Medulla oblongata (tissue), 1 donor: ENCODE measurements around the gene LILRB3.
"Not testable (repeated sequence)": the region's sequence is repeated elsewhere in the genome, so short reads cannot be mapped to it uniquely, and the experiment has no call there.

ENCODE experiments used
- DNase-seq: peaks from one replicate; pipeline ENCODE4 v3.0.0-alpha.2; 2015; ENCODE audit errors: extremely low spot score

Gene LILRB3

DNA sequence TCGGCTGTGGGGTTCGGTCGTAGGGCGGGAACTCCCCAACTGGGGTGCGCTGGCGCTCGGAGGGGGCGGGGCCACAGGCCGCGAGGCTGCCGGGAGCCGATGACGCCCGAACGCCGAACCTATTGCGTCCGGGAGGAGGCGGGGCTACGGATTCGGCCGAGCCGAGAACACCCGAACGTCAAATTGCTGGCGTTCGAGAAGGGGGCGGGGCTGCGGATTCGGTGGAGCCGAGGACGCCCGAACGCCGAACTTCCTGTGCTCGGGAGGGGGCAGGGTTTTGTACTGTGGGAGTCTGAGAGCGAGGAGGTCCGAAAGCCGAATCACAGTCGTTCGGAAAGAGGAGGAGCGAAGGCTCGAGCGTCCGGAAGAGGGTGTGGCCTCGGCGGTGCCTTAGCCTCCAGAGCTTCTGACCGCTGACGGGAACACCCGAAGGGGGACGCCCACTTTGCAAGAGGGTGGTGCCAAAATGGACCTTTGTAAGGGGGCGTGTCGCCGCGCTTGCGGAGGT, 32.2 kb downstream of the LILRB3 start:
- peak; percentile 100 for DNase-seq

DNA sequence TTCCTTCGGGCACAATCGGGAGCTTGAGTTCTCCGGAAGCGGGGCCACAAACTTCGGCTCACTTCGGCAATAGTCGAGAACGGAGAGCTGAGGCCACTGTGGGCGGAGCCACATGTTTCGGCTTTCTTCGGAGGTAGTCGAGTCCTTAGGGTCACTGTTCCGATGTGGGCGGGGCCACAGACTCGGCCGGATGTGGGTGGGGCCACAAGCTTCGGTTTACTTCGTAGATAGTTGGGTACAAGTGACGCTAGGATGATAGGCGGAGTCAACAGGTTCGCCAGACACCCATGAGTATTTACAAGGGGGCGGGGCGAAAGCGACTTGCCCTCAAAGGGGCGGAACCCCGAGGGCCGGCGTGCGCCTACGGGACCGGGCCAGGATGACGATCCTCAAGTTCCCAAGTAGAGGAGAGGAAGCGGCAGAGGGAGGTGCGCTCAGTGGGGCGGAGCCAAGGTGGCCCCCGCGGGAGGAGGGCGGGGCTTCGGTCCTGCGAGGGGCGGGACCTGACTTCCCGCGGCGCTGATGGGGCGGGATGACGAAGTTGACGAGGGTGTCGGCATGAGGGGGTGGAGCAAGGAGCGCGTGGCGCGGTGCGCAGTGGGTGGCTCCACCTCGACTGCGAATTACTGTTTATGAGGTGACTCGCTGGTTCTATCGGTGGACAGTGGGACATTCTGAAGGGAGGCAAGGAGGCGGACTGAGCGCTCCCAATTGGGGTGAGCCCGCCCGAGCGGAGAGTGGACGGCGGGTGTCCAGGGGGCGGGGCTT, 32.9 kb downstream of the LILRB3 start:
- DNase-seq: peak; percentile 100

DNA sequence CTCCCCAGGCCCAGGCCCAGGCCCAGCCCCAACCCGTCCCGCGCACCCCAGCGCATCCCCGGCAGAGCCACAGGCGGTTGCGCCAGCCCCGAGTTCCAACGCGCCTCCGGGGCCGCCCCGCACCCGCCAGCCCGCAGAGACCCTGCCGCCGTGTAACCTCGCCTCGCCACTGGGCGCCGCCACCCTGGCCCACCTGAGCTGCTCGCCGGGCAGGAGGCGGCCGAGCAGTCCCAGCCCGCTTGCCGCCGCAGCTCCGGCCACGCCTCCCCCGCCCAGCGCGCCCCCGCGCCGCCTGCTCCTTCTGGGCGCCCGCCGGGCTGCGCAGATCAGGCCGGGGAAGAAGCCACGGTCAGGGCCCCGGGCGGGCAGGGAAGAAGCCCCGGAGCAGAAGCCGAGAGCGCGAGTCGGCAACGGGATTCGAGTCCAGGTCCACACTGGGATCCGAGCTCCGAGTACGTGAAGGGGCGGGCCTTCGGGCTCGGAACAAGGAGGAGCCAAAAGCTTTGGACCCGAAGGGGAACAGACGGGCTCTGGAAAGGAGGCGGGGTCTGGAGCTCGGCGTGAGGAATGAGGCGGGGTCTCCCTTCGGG, 33.6 kb downstream of the LILRB3 start, which contains the start of gene MBOAT7:
TSS of gene MBOAT7 (minus strand) at position 436 of the 590 bp plus-strand sequence. CDS start 1,072 bp downstream, outside the sequence.
- no peak for DNase-seq

DNA sequence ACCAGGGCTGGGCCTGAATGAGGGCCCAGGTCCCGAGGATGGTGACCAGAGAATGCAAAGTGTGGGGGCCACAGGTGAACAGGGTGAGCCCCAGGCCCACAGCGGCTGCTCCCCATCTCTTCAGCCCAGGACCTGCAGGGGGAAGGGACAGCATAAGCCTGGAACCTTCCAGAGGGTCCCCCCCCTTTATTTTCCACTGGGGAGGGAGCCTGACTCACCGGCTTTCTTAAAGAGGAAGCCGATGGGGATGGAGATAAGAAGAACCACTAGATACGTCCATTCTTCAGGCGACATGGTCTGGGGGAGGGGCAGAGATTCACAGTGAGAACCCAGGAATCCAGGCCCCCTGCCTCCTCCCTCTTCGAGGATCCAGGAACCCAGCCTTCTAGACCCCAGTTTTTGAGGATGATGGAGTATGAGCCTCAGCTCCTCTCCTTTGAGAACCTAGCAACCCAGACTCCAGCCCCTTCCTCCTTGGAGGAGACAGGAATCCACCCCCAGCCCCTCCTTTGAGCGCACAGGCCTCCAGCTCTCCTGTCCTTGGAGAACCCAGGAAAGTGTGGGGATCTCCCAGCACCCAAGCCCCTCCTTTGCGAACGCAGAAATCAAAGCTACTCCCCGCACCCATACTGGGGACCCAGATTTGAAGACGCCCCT, 34.5 kb downstream of the LILRB3 start:
- peak; percentile 48 for DNase-seq

DNA sequence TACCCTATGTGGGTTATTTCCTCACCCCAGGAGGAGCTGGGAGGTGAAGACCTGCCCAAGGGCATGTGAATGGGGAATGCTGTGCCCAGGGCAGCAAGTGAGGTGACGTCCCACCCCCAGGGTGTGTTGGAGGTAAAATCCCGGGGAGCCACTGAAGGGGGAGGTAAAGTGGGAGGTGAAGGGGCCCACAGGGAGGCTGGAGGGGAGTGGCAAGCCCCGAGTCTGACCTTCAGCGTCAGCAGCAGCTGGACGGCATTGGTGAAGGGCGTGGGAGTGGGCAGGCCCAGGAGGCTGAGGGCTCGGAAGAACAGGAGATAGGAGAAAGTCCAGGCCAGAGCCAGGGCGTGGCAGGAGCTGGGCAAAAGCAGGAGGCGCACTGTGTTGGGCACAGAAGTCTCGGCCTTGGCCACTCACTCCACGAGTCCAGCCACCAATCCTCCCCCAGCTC, 35.8 kb downstream of the LILRB3 start:
- no peak for DNase-seq

DNA sequence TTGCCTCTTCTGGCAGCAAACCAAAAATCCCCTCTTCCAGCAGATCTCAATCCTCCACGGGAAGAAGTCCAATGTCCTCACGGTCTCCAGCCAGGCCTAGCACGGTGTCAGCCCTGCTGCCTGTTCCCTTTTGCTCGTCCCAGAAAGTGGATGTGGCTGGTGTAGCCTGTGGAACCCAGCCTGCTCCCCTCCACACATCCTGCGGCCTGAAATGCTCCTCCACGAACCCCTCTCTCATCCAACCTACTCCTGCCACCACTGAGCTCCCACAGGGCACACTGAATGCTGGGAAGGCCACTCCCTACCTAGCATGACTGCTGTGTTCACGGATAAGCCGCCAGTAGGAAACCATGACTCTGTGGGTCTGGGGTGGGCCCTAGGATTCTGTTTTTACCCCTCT, 36.5 kb downstream of the LILRB3 start:
- DNase-seq: no peak

DNA sequence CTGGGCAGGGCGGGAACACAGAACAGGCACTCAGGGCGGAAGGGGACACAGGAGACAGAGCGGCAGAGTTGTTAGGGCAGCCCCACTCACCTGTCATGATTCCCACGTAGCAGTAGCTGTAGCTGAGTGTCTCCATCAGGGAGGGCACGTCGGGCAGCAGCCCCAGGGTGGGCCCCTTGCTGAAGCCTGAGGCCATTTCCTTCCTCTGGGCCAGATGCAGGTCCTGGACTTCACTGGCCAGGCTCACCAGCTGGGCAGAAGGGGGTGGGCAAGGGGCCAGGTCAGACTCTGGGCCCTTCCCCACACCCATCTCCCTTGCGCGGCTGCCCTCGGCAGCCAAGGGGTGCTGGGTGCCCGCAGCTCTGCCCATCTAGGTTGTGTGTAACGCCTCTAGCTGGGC, 39.4 kb downstream of the LILRB3 start:
- DNase-seq: no peak

DNA sequence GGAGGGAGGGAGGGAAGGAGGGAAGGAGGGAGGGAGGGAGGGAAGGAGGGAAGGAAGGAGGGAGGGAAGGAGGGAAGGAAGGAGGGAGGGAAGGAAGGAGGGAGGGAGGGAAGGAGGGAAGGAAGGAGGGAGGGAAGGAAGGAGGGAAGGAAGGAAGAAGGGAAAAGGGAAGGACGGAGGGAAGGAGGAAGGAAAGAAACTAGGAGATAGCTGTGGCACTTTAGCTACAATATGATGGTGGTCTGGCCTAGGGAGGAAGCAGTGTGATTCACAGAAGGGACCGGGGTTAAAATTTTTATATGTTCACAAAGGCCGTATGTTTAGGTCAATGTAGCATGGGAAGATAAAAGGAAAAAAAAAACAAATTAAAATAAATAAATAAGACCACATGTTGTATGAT, 40.9 kb downstream of the LILRB3 start:
- DNase-seq: not testable (repeated sequence)

DNA sequence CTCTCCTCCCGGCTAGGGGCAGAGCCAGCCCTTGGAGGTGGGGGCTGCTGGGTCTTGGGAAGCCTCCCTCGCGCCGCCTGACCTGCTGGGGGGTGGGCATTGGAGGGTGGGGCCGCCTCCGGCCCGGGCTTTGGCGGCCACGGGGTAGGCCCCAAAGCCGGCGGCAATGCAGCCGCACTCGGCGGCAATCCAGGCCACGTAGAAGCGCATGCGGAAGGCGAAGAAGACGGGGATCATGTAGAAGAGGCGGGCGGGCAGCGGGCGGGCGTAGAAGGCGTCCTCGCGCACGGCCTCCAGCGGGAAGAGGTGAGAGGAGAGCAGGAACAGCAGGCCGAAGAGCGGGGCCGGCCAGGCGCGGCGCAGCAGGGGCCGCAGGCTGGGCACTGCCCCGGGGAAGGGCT, 42.1 kb downstream of the LILRB3 start:
- DNase-seq: no peak

DNA sequence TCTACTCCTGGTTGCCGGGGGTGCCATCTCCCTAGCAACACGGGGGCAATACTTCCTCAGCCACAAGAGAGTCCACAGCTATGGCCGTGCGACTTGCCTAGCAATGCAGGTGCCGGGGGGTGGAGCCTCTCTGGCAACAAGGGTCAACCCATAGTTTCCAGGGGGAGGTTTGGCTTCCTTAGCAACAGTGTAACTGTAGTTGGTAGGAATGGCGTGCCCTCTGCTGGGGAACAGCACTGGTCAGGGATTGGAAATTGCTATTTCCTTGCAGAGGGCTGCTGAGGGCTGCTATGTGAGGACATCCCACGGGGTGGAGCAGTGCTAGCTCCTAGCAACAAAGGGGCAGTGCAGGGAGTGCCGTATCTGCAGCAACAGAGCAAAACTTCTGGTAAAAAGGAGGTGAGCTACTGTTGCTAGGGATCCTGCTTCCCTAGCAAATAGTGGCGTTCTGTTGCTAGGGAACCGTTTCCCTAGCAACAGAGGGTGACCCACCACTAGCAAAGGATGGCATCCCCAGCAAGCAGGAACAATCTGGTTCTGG, 42.8 kb downstream of the LILRB3 start:
- peak; percentile 56 for DNase-seq

DNA sequence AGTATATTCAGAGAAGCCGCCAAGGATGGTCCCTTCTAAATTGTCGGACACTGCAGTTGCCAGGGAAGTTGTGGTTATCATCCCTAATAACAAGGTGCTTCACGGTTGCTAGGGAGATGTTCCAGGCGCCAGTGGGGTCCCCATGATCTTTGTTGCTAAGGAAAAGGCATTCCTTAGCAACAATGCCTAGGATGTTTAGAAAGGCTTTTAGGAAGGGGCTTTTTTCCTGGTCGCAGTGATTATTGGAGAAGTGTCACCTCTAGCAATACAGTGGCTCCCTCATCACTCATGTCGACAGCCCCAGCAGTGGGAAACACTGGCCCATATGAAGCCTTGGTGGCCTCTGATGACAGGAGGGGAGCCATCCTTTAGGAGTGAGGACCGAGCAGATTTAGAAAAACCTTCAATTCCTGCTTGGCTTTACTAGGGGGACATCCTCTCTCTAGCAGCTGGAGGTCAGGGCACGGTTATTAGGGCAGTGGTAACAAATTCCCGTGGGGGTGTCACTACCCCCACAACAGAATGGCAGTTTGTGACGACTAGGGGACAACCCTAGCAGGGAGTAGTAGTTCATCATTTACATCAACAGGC, 43.5 kb downstream of the LILRB3 start:
- no peak for DNase-seq

DNA sequence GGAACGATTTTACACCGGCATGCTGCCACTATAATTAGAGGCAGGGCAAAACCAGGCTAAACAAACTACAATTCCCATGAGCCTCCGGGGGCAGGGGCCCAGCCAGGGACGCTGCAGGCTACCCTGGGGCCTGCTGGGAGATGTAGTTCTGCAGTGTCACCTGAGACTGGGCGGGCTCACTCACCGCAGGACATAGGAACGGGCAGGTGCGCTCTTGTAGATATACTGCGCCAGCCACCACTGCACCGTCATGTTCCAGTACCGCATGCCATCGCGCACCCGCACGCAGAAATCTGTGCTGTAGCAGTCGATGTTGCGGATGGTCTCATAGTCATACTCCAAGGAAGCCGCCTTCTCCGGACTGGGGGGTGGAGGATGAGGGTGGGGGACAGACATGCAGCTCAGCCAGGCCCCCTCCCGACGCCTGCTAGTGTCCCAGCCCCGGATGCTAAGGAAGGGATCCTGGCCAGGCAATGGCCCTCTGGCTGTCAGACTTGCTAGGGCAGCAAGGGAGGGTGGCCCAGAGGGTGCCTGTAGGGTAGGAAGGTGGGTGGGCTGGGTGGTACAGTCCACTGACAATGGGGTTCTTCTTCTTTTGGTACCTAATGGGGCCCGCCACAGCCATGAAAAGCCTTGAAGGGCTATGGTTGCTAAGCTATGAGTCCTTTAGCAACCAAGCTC, 44.1 kb downstream of the LILRB3 start:
- no peak for DNase-seq

DNA sequence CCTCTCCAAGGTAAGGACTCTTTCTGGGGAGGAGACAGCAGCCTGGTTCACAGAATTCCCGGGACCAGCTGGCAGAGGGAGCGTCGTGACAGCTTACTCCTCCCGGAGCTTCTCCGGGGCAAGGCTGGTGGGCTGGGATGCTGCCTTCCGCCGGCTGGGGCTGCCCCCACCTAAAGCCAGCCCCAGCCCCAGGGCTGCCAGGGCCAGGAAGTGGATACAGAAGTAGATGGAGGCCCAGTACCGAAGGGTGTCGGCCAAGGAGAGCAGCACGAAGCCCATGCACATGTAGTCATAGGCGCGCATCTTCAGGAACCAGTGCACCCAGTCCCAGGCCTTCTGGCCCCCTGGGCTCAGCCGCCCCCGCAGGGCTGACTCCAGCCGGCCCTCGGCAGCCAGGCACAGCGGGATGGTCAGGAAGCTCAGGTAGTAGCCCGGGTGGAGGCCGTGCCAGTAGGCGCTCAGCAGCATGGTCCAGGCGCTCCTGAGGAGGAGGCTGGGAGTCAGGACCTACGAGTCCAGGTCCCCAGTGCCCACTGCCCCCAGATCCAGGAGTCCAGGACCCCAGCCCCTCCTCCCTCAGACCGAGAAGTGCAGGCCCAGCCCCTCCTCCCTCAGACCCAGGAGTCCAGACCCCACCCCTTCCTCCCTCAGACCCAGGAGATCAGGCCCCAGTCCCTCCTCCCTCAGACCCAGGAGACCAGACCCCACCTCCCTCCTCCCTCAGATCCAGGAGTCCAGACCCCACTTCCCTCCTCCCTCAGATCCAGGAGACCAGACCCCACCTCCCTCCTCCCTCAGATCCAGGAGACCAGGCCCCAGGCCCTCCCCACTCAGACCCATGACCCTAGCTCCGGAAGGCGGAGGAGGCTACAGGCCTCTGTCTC, 48.6 kb downstream of the LILRB3 start:
- DNase-seq: no peak

DNA sequence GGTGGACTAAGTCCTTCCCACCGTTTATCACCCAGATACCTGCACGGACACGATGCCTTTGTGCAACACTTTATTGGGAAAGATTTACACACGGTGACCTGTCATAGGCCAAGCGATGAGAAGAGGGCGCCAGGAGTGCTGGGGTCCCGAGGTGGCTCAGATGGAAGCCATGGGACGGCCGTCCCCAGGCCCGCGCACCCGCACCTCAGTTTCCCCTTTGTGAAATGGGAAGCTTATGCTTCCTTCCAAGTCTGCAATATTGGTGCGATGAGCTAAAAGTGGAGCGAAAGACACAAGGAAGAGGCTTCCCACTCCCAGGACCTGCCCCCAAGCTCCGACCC, 49.5 kb downstream of the LILRB3 start:
- no peak for DNase-seq

DNA sequence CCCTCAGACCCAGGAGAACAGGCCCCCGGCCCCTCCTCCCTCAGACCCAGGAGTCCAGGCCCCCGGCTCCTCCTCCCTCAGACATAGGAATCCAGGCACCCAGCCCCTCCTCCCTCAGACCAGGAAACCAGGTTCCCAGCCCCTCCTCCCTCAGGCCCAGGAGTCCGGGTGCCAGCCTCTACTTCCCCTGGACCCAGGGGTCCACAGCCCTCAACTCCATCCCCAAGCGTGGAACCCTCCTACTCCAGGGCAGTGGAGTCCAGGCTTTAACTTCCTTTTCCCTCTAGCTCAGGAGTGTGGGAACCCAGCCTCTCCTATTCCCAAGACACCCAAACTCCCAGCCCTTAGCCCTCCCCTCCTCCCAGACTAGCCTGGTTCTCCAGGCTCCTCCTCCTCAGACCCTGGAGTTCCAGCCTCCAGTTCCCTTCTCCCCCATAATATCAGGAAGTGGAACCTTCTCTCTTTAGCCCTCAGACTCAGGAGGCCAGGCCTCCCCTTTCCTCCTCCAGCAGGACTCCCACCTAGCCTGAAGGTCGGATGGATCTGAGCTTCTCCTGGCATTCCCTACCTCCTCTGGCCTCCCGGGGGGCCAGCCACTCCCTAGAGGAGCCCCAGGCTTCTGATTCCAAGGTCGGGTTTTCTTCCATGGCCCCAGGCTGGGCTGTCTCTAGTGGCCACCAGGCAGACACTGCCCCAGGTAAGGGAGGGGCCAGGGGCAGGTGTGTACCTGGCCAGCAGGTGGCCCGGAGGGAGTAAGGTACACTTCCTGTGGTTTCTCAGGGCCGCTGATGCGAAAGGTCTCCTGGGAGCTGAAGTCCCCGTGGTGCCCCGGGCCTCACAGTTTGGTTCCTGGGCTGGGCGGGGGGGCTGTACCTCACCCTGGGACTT, 50.1 kb downstream of the LILRB3 start, which contains the start of gene TMC4:
TSS of gene TMC4 (minus strand) at position 690 of the 888 bp plus-strand sequence. CDS start at position 647, 43 bp downstream.
- DNase-seq: no peak

DNA sequence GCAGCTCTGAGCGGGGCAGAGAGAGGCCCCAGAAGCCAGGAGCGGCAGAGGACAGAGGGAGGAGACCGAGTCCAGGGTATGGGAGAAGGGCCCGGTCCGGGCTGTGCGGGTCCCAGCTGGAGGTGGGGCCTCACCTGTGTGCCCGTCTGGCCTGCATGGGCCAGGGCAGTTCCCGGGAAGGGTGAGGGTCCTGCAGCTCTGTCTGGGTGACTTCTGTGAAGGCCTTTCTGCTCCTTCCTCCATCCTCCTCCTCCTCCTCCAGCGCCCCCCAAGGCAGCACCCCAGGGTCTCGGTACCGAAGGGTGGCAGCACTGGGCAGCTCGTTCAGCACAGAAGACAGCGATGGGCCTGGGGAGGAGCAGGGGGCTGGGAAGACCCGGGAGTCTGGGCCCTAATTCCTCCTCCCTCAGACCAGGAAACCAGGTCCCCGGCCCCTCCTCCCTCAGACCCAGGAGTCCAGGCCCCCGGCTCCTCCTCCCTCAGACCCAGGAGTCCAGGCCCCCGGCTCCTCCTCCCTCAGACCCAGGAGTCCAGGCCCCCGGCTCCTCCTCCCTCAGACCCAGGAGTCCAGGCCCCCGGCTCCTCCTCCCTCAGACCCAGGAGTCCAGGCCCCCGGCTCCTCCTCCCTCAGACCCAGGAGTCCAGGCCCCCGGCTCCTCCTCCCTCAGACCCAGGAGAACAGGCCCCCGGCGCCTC, 50.9 kb downstream of the LILRB3 start:
- DNase-seq: not testable (repeated sequence)

DNA sequence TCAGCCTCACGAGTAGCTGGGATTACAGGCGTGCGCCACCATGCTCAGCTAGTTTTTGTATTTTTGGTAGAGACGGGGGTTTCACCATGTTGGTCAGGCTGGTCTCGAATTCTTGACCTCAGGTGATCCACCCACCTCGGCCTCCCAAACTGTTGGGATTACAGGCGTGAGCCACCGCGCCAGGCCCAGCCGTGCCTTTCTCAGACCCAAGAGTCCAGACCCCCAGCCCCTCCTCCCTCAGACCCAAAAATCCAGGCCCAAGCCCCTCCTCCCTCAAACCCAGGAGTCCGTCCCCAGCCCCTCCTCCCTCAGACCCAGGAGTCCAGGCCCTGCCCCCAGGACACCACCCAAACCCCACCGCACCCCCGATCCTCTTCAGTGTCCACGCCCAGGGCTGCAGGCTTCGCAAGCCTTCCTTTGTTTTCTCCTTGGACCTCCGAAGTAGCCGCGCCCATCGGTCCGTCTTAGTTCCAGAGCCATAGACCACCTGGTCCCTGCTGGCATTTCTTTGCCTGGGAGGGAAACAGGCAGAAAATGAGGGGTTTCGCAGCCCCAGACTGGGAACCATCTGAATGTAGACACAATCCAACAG, 53.6 kb downstream of the LILRB3 start:
- DNase-seq: no peak
